A673 (cell line): ENCODE data around the gene YTHDF1.
A peak's percentile ranks its signal among the peaks of the same experiment; 100 is the strongest.

Experiments
- EZH2 ChIP-seq: fragments of 200-600 bp; sonication (generic); IDR thresholded peaks from 2 replicates; pipeline ENCODE4 v1.6.1; 2017; ENCODE audit warnings: borderline replicate concordance, low read depth, mild to moderate bottlenecking, mixed read lengths, antibody characterized with exemption, low read length; ENCODE audit not compliant: poor library complexity, severe bottlenecking
- TF ChIP-seq, protein P1 (sequence below): fragments of 300-800, 200-600 bp; sonication (generic); conservative IDR thresholded peaks from 2 replicates; pipeline ENCODE4 v1.5.1; 2017; ENCODE audit warnings: low read depth, mild to moderate bottlenecking, antibody characterized with exemption, low read length, moderate library complexity, mixed read lengths

GRCh38 chr20:63172726-63173125 is 43.2 kb downstream of the YTHDF1 start:
- TF ChIP-seq, protein P1, sequence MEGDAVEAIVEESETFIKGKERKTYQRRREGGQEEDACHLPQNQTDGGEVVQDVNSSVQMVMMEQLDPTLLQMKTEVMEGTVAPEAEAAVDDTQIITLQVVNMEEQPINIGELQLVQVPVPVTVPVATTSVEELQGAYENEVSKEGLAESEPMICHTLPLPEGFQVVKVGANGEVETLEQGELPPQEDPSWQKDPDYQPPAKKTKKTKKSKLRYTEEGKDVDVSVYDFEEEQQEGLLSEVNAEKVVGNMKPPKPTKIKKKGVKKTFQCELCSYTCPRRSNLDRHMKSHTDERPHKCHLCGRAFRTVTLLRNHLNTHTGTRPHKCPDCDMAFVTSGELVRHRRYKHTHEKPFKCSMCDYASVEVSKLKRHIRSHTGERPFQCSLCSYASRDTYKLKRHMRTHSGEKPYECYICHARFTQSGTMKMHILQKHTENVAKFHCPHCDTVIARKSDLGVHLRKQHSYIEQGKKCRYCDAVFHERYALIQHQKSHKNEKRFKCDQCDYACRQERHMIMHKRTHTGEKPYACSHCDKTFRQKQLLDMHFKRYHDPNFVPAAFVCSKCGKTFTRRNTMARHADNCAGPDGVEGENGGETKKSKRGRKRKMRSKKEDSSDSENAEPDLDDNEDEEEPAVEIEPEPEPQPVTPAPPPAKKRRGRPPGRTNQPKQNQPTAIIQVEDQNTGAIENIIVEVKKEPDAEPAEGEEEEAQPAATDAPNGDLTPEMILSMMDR, result peak; percentile 44; the same call in 1 of the 2 replicates
- TF ChIP-seq EZH2, result no peak
